ENCODE measurements around the gene RNH1.
"Not testable (repeated sequence)": the region's sequence is repeated elsewhere in the genome, so short reads cannot be mapped to it uniquely, and the experiment has no call there.

RNH1 gene

GRCh38 chr11:516918-517685 lies 10.1 kb upstream of the RNH1 start:
- not testable (repeated sequence) for DNase-seq

GRCh38 chr11:516400-516799 lies 9.4 kb upstream of the RNH1 start:
- no peak for DNase-seq

- DNase-seq: no peak
These were observed 8.1 kb upstream of the RNH1 start for GRCh38 chr11:515131-515530.

- no peak for DNase-seq
These were observed 7.6 kb upstream of the RNH1 start for GRCh38 chr11:514606-515005.

- no peak for DNase-seq
These were observed 5.9 kb upstream of the RNH1 start for GRCh38 chr11:512761-513595.

GRCh38 chr11:508956-509355 lies 1.9 kb upstream of the RNH1 start:
- no peak for DNase-seq

GRCh38 chr11:507727-508515 lies 879 bp upstream of the RNH1 start:
- no peak for DNase-seq

GRCh38 chr11:506238-506994 lies 626 bp downstream of the RNH1 start:
- peak; percentile 88 for DNase-seq

GRCh38 chr11:504994-505344 lies 2.1 kb downstream of the RNH1 start:
- DNase-seq: no peak

- no peak for DNase-seq
These were observed 2.7 kb downstream of the RNH1 start for GRCh38 chr11:504053-504993.

- no peak for DNase-seq
These were observed 3.7 kb downstream of the RNH1 start for GRCh38 chr11:503179-503981.

GRCh38 chr11:502288-503178 lies 4.5 kb downstream of the RNH1 start:
- DNase-seq: no peak

- no peak for DNase-seq
These were observed 5.3 kb downstream of the RNH1 start for GRCh38 chr11:501683-502287.

- DNase-seq: no peak
These were observed 5.9 kb downstream of the RNH1 start for GRCh38 chr11:501001-501682.

- no peak for DNase-seq
These were observed 7.6 kb downstream of the RNH1 start for GRCh38 chr11:499201-500076.

GRCh38 chr11:498297-499181 lies 8.5 kb downstream of the RNH1 start:
- DNase-seq: no peak
